ENCODE data around the gene GPX5. TPM values are rescaled to one million over a fixed set of nuclear protein-coding genes. Genes with fewer than 3 reads are reported as not detected.

Gene GPX5
- polyA plus RNA-seq, 1 donor from 2014 or later: not detected

- Histone ChIP-seq H3K79me2 (replicated peaks; ENCODE audit: insufficient read depth, low read length) (no peaks in the 10 kb centered on the region), H3K9me2 (ENCODE audit: insufficient read depth, low read length) (no peaks in the 10 kb centered on the region), H3K9me3 (ENCODE audit: low read length) (no peaks in the 10 kb centered on the region), H3K27me3 (ENCODE audit: insufficient read depth, low read depth, low read length) (peaks cover 13% of the 10 kb centered on the region), H3K36me3 (ENCODE audit: insufficient read depth, low read length) (no peaks in the 10 kb centered on the region), H2AFZ (ENCODE audit: low read depth, low read length) (no peak overlapping the region), H4K20me1 (ENCODE audit: insufficient read depth) (no peaks in the 10 kb centered on the region), H3K9ac (ENCODE audit: low read length) (no peak overlapping the region), H3F3A (ENCODE audit: insufficient read depth, low read length, poor library complexity, severe bottlenecking) (no peaks in the 10 kb centered on the region), H3K4me2 (ENCODE audit: low read length) (no peak overlapping the region), H3K4me3 (ENCODE audit: low read length) (no peak overlapping the region), H3K27ac (ENCODE audit: low read length) (no peak overlapping the region)
- TF ChIP-seq EZH2 (IDR thresholded peaks at IDR 0.05; ENCODE audit: borderline replicate concordance, insufficient read depth, low read length, poor library complexity, severe bottlenecking) (no peak), EP300 (conservative IDR thresholded peaks at IDR 0.05; ENCODE audit: poor library complexity, severe bottlenecking) (no peak), SMC3 (conservative IDR thresholded peaks at IDR 0.05; ENCODE audit: poor library complexity) (no peak), RAD21 (conservative IDR thresholded peaks at IDR 0.05) (no peak), TAF1 (IDR thresholded peaks at IDR 0.05; ENCODE audit: low read depth) (no peak)
Measured at GRCh38 chr6:28485482-28485881, 40.2 kb upstream of the GPX5 start.

GRCh38 chr6:28486533-28486932, 39.1 kb upstream of the GPX5 start:
- peaks cover 16% of the 10 kb centered on the region for H3K27me3 ChIP-seq (ENCODE audit: insufficient read depth, low read depth, low read length)
- H2AFZ ChIP-seq (ENCODE audit: low read depth, low read length): no peak overlapping the region
- no peak overlapping the region for H3K4me3 ChIP-seq (ENCODE audit: low read length)
- H3K27ac ChIP-seq (ENCODE audit: low read length): no peak overlapping the region
- H3K9me2 ChIP-seq (ENCODE audit: insufficient read depth, low read length): no peaks in the 10 kb centered on the region
- H3K79me2 ChIP-seq (replicated peaks; ENCODE audit: insufficient read depth, low read length): no peaks in the 10 kb centered on the region
- TF ChIP-seq CTCF (IDR thresholded peaks at IDR 0.05; ENCODE audit: poor library complexity, severe bottlenecking) (no peak), SMC3 (conservative IDR thresholded peaks at IDR 0.05; ENCODE audit: poor library complexity) (no peak), POLR2AphosphoS5 (IDR thresholded peaks at IDR 0.05) (no peak), MXI1 (conservative IDR thresholded peaks at IDR 0.05; ENCODE audit: poor library complexity, severe bottlenecking) (no peak), EZH2 (IDR thresholded peaks at IDR 0.05; ENCODE audit: borderline replicate concordance, insufficient read depth, low read length, poor library complexity, severe bottlenecking) (no peak), RAD21 (conservative IDR thresholded peaks at IDR 0.05) (no peak), REST (IDR thresholded peaks at IDR 0.05; ENCODE audit: borderline replicate concordance) (no peak), TAF1 (IDR thresholded peaks at IDR 0.05; ENCODE audit: low read depth) (no peak), EP300 (conservative IDR thresholded peaks at IDR 0.05; ENCODE audit: poor library complexity, severe bottlenecking) (no peak)
- no peaks in the 10 kb centered on the region for H3K36me3 ChIP-seq (ENCODE audit: insufficient read depth, low read length)
- no peak overlapping the region for H3K9ac ChIP-seq (ENCODE audit: low read length)
- no peaks in the 10 kb centered on the region for H3K9me3 ChIP-seq (ENCODE audit: low read length)
- no peak overlapping the region for H3K4me2 ChIP-seq (ENCODE audit: low read length)
- no peaks in the 10 kb centered on the region for H4K20me1 ChIP-seq (ENCODE audit: insufficient read depth)
- H3F3A ChIP-seq (ENCODE audit: insufficient read depth, low read length, poor library complexity, severe bottlenecking): no peaks in the 10 kb centered on the region

Measured in neural cell (in vitro differentiated cells).